Stimulated activated CD4-positive, alpha-beta T cell treated with anti-CD3 and anti-CD28 coated beads, TNF-alpha, amount 100 ng/mL, for 24 hours (primary cell): ENCODE results near the gene TMEM140.

Experiments
- DNase-seq, 3 experiments: peaks; one replicate each; pipeline ENCODE4 v3.0.0-alpha.2; 2020; ENCODE audit warnings: low read depth in 3 of 3

TMEM140 gene

GRCh38 chr7:135215180-135215579 is 67.3 kb downstream of the TMEM140 start:
- DNase-seq = no peak

GRCh38 chr7:135215698-135216097 is 67.8 kb downstream of the TMEM140 start:
- no peak for DNase-seq
